ENCODE data around the gene GRIK3.

The GRIK3 gene

GRCh38 chr1:36981126-36981525 is 53.2 kb downstream of the GRIK3 start:
- Histone ChIP-seq H2AFZ (ENCODE audit: low read depth, low read length) (no peak overlapping the region), H3K4me3 (ENCODE audit: insufficient read depth in 1 of 2, low read depth in 1 of 2, low read length in 2 of 2) (no peak overlapping the region), H3K4me2 (ENCODE audit: low read length, poor library complexity, severe bottlenecking) (no peak overlapping the region), H2BK15ac (ENCODE audit: low read depth, poor library complexity, severe bottlenecking) (no peak overlapping the region), H4K91ac (ENCODE audit: low read length) (no peak overlapping the region), H3K79me1 (replicated peaks; ENCODE audit: low read length, poor library complexity, severe bottlenecking) (no peaks in the 10 kb centered on the region), H3K36me3 (ENCODE audit: control insufficient read depth in 1 of 2, insufficient read depth in 2 of 2, low read depth in 1 of 2, low read length in 2 of 2) (no peaks in the 10 kb centered on the region), H3K18ac (ENCODE audit: low read depth in 1 of 2, low read length in 2 of 2) (no peak overlapping the region), H3K14ac (ENCODE audit: low read length in 2 of 2) (no peak overlapping the region), H3K27me3 (ENCODE audit: control insufficient read depth in 1 of 2, insufficient read depth in 1 of 2, low read length in 2 of 2) (no peaks in the 10 kb centered on the region), H3K9me3 (ENCODE audit: control insufficient read depth, low read length) (peaks cover 13% of the 10 kb centered on the region), H2BK5ac (ENCODE audit: low read depth, low read length, poor library complexity, severe bottlenecking) (no peak overlapping the region), H3K4ac (ENCODE audit: low read depth in 1 of 2, low read length in 2 of 2) (no peak overlapping the region), H4K8ac (ENCODE audit: low read length) (no peak overlapping the region), H3K27ac (ENCODE audit: low read length, poor library complexity, severe bottlenecking) (no peak overlapping the region), H3K23ac (ENCODE audit: low read length in 2 of 2) (no peak overlapping the region), H2AK5ac (ENCODE audit: low read length, severe bottlenecking) (no peak overlapping the region), H2BK12ac (ENCODE audit: low read length in 2 of 2) (no peak overlapping the region), H3K4me1 (ENCODE audit: control insufficient read depth, insufficient read depth, low read depth, low read length) (no peaks in the 10 kb centered on the region), H2BK120ac (ENCODE audit: low read depth, low read length) (no peak overlapping the region), H3K9ac (ENCODE audit: low read length) (no peak overlapping the region)
- 67% methylated on average over 2 of the region's 2 CpGs for WGBS
- DNase-seq = no peak

- Histone ChIP-seq H3K14ac (ENCODE audit: low read length in 2 of 2) (no peak overlapping the region), H3K9me3 (ENCODE audit: control insufficient read depth, low read length) (peaks cover 13% of the 10 kb centered on the region), H3K23ac (ENCODE audit: low read length in 2 of 2) (no peak overlapping the region), H3K9ac (ENCODE audit: low read length) (no peak overlapping the region), H3K4me1 (ENCODE audit: control insufficient read depth, insufficient read depth, low read depth, low read length) (no peaks in the 10 kb centered on the region), H4K8ac (ENCODE audit: low read length) (no peak overlapping the region), H3K27ac (ENCODE audit: low read length, poor library complexity, severe bottlenecking) (no peak overlapping the region), H3K4me3 (ENCODE audit: insufficient read depth in 1 of 2, low read depth in 1 of 2, low read length in 2 of 2) (no peak overlapping the region), H3K18ac (ENCODE audit: low read depth in 1 of 2, low read length in 2 of 2) (no peak overlapping the region), H2BK15ac (ENCODE audit: low read depth, poor library complexity, severe bottlenecking) (no peak overlapping the region), H3K4me2 (ENCODE audit: low read length, poor library complexity, severe bottlenecking) (no peak overlapping the region), H2BK5ac (ENCODE audit: low read depth, low read length, poor library complexity, severe bottlenecking) (no peak overlapping the region), H2BK12ac (ENCODE audit: low read length in 2 of 2) (no peak overlapping the region), H3K4ac (ENCODE audit: low read depth in 1 of 2, low read length in 2 of 2) (no peak overlapping the region), H2AK5ac (ENCODE audit: low read length, severe bottlenecking) (no peak overlapping the region), H3K36me3 (ENCODE audit: control insufficient read depth in 1 of 2, insufficient read depth in 2 of 2, low read depth in 1 of 2, low read length in 2 of 2) (no peaks in the 10 kb centered on the region), H2AFZ (ENCODE audit: low read depth, low read length) (no peak overlapping the region), H3K79me1 (replicated peaks; ENCODE audit: low read length, poor library complexity, severe bottlenecking) (no peaks in the 10 kb centered on the region), H2BK120ac (ENCODE audit: low read depth, low read length) (no peak overlapping the region), H3K27me3 (ENCODE audit: control insufficient read depth in 1 of 2, insufficient read depth in 1 of 2, low read length in 2 of 2) (no peaks in the 10 kb centered on the region), H4K91ac (ENCODE audit: low read length) (no peak overlapping the region)
- WGBS = 70% methylated on average over 9 of the region's 9 CpGs
- DNase-seq = no peak
Observed at GRCh38 chr1:36977731-36978406, 56.4 kb downstream of the GRIK3 start.

GRCh38 chr1:36975642-36976041 is 58.7 kb downstream of the GRIK3 start:
- no peaks in the 10 kb centered on the region for H3K79me1 ChIP-seq (replicated peaks; ENCODE audit: low read length, poor library complexity, severe bottlenecking)
- H3K9me3 ChIP-seq (ENCODE audit: control insufficient read depth, low read length) = peaks cover 13% of the 10 kb centered on the region
- H3K27ac ChIP-seq (ENCODE audit: low read length, poor library complexity, severe bottlenecking) = no peak overlapping the region
- no peak overlapping the region for H2BK15ac ChIP-seq (ENCODE audit: low read depth, poor library complexity, severe bottlenecking)
- no peak overlapping the region for H3K4me3 ChIP-seq (ENCODE audit: insufficient read depth in 1 of 2, low read depth in 1 of 2, low read length in 2 of 2)
- 72% methylated on average over 4 of the region's 5 CpGs for WGBS
- H3K23ac ChIP-seq (ENCODE audit: low read length in 2 of 2) = no peak overlapping the region
- no peaks in the 10 kb centered on the region for H3K4me1 ChIP-seq (ENCODE audit: control insufficient read depth, insufficient read depth, low read depth, low read length)
- H3K18ac ChIP-seq (ENCODE audit: low read depth in 1 of 2, low read length in 2 of 2) = no peak overlapping the region
- H2AFZ ChIP-seq (ENCODE audit: low read depth, low read length) = no peak overlapping the region
- DNase-seq = no peak
- no peak overlapping the region for H4K91ac ChIP-seq (ENCODE audit: low read length)
- H4K8ac ChIP-seq (ENCODE audit: low read length) = no peak overlapping the region
- H3K14ac ChIP-seq (ENCODE audit: low read length in 2 of 2) = no peak overlapping the region
- no peaks in the 10 kb centered on the region for H3K36me3 ChIP-seq (ENCODE audit: control insufficient read depth in 1 of 2, insufficient read depth in 2 of 2, low read depth in 1 of 2, low read length in 2 of 2)
- no peak overlapping the region for H2AK5ac ChIP-seq (ENCODE audit: low read length, severe bottlenecking)
- no peak overlapping the region for H2BK120ac ChIP-seq (ENCODE audit: low read depth, low read length)
- no peak overlapping the region for H3K4me2 ChIP-seq (ENCODE audit: low read length, poor library complexity, severe bottlenecking)
- no peak overlapping the region for H3K4ac ChIP-seq (ENCODE audit: low read depth in 1 of 2, low read length in 2 of 2)
- no peaks in the 10 kb centered on the region for H3K27me3 ChIP-seq (ENCODE audit: control insufficient read depth in 1 of 2, insufficient read depth in 1 of 2, low read length in 2 of 2)
- H2BK5ac ChIP-seq (ENCODE audit: low read depth, low read length, poor library complexity, severe bottlenecking) = no peak overlapping the region
- H2BK12ac ChIP-seq (ENCODE audit: low read length in 2 of 2) = no peak overlapping the region
- no peak overlapping the region for H3K9ac ChIP-seq (ENCODE audit: low read length)

- H3K4me3 ChIP-seq (ENCODE audit: insufficient read depth in 1 of 2, low read depth in 1 of 2, low read length in 2 of 2) = no peak overlapping the region
- no peak overlapping the region for H3K27ac ChIP-seq (ENCODE audit: low read length, poor library complexity, severe bottlenecking)
- H3K9me3 ChIP-seq (ENCODE audit: control insufficient read depth, low read length) = peaks cover 1% of the 10 kb centered on the region
- no peak overlapping the region for H4K91ac ChIP-seq (ENCODE audit: low read length)
- no peak for DNase-seq
- H3K4me2 ChIP-seq (ENCODE audit: low read length, poor library complexity, severe bottlenecking) = no peak overlapping the region
- no peak overlapping the region for H2BK12ac ChIP-seq (ENCODE audit: low read length in 2 of 2)
- no peak overlapping the region for H4K8ac ChIP-seq (ENCODE audit: low read length)
- no peak overlapping the region for H2AK5ac ChIP-seq (ENCODE audit: low read length, severe bottlenecking)
- H3K36me3 ChIP-seq (ENCODE audit: control insufficient read depth in 1 of 2, insufficient read depth in 2 of 2, low read depth in 1 of 2, low read length in 2 of 2) = no peaks in the 10 kb centered on the region
- H3K4me1 ChIP-seq (ENCODE audit: control insufficient read depth, insufficient read depth, low read depth, low read length) = no peaks in the 10 kb centered on the region
- H3K4ac ChIP-seq (ENCODE audit: low read depth in 1 of 2, low read length in 2 of 2) = no peak overlapping the region
- H3K27me3 ChIP-seq (ENCODE audit: control insufficient read depth in 1 of 2, insufficient read depth in 1 of 2, low read length in 2 of 2) = no peaks in the 10 kb centered on the region
- WGBS = 95% methylated on average over 3 of the region's 4 CpGs
- H3K23ac ChIP-seq (ENCODE audit: low read length in 2 of 2) = no peak overlapping the region
- H3K9ac ChIP-seq (ENCODE audit: low read length) = no peak overlapping the region
- no peaks in the 10 kb centered on the region for H3K79me1 ChIP-seq (replicated peaks; ENCODE audit: low read length, poor library complexity, severe bottlenecking)
- H3K14ac ChIP-seq (ENCODE audit: low read length in 2 of 2) = no peak overlapping the region
- no peak overlapping the region for H2AFZ ChIP-seq (ENCODE audit: low read depth, low read length)
- no peak overlapping the region for H2BK120ac ChIP-seq (ENCODE audit: low read depth, low read length)
- H2BK5ac ChIP-seq (ENCODE audit: low read depth, low read length, poor library complexity, severe bottlenecking) = no peak overlapping the region
- no peak overlapping the region for H2BK15ac ChIP-seq (ENCODE audit: low read depth, poor library complexity, severe bottlenecking)
- H3K18ac ChIP-seq (ENCODE audit: low read depth in 1 of 2, low read length in 2 of 2) = no peak overlapping the region
Observed at GRCh38 chr1:36973056-36973455, 61.3 kb downstream of the GRIK3 start.

Data from mesenchymal stem cell (in vitro differentiated cells and primary cell).